ENCODE data around the gene PTPRM.

DNA sequence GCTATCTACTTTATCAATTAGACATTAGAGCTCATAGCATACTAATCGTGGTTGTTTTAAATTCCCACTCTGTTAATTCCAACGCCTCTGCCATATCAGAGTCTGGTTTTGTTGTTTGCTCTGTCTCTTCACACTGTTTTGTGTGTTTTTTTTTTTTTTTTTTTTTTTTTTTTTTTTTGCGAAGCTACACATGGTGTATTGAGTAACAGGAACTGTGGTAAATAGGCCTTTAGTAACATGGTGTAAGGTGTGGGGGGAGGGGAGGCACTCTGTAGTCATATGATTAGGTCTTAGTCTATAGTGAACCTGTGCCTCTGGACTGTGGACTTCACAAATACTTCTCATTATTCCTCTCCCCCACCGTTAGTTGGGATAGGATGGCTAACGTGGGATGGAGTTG lies 671.4 kb downstream of the PTPRM start:
- TF ChIP-seq, protein P1, sequence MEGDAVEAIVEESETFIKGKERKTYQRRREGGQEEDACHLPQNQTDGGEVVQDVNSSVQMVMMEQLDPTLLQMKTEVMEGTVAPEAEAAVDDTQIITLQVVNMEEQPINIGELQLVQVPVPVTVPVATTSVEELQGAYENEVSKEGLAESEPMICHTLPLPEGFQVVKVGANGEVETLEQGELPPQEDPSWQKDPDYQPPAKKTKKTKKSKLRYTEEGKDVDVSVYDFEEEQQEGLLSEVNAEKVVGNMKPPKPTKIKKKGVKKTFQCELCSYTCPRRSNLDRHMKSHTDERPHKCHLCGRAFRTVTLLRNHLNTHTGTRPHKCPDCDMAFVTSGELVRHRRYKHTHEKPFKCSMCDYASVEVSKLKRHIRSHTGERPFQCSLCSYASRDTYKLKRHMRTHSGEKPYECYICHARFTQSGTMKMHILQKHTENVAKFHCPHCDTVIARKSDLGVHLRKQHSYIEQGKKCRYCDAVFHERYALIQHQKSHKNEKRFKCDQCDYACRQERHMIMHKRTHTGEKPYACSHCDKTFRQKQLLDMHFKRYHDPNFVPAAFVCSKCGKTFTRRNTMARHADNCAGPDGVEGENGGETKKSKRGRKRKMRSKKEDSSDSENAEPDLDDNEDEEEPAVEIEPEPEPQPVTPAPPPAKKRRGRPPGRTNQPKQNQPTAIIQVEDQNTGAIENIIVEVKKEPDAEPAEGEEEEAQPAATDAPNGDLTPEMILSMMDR (conservative IDR thresholded peaks at IDR 0.05; ENCODE audit: low read depth, low read length), result no peak
- TF ChIP-seq, protein P2, sequence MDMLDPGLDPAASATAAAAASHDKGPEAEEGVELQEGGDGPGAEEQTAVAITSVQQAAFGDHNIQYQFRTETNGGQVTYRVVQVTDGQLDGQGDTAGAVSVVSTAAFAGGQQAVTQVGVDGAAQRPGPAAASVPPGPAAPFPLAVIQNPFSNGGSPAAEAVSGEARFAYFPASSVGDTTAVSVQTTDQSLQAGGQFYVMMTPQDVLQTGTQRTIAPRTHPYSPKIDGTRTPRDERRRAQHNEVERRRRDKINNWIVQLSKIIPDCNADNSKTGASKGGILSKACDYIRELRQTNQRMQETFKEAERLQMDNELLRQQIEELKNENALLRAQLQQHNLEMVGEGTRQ (IDR thresholded peaks at IDR 0.05; ENCODE audit: low read depth, low read length), result no peak
- no peak for TF ChIP-seq POLR2A (IDR thresholded peaks at IDR 0.05; ENCODE audit: low read depth, low read length)
- TF ChIP-seq CHD1 (IDR thresholded peaks at IDR 0.05; ENCODE audit: low read depth, low read length), result no peak
- TF ChIP-seq BHLHE40 (IDR thresholded peaks at IDR 0.05; ENCODE audit: low read depth, low read length), result no peak
- TF ChIP-seq, protein P3, sequence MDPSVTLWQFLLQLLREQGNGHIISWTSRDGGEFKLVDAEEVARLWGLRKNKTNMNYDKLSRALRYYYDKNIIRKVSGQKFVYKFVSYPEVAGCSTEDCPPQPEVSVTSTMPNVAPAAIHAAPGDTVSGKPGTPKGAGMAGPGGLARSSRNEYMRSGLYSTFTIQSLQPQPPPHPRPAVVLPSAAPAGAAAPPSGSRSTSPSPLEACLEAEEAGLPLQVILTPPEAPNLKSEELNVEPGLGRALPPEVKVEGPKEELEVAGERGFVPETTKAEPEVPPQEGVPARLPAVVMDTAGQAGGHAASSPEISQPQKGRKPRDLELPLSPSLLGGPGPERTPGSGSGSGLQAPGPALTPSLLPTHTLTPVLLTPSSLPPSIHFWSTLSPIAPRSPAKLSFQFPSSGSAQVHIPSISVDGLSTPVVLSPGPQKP (IDR thresholded peaks at IDR 0.05; ENCODE audit: borderline replicate concordance, low read depth, low read length), result no peak
- no peak for TF ChIP-seq NFE2L2 (IDR thresholded peaks at IDR 0.05; ENCODE audit: low read depth, low read length)
- TF ChIP-seq FOS (IDR thresholded peaks at IDR 0.05; ENCODE audit: low read depth, low read length), result no peak
- no peak for TF ChIP-seq RAD21 (IDR thresholded peaks at IDR 0.05; ENCODE audit: low read length)
